ENCODE measurements around the gene MTM1. TPM values are rescaled to one million over a fixed set of nuclear protein-coding genes. Genes with fewer than 3 reads are reported as not detected.

The MTM1 gene
- polyA plus RNA-seq, 3 donors, result 6.5 to 23.4 (median 17.0) TPM

DNA sequence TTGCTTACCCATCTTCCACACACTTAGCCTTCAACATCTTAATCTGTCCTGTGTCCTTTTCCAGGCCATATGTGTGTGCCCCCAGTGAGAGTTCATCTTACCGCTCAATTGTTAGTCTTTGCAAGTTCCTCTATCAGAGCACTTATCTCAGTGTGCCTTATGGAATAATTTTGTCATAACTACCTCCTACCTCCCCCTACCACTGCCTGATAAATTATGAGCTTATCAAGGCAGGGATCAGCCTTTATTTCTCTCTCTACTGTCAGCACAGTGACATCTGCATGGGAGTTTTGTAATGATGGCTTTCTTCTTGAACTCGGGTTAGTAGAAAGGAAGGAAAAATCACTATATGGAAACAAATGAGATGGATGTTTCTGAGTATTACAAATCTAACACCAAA, 53.2 kb downstream of the MTM1 start:
- Mint-ChIP-seq H3K27me3 (ENCODE audit: low read depth in 3 of 3) (peaks cover 0 to 9% (median 0%) of the 10 kb centered on the region in 3 donors), H3K9me3 (peaks cover 0 to 2% (median 0%) of the 10 kb centered on the region in 7 donors), H3K4me1 (peaks cover 3% of the 10 kb centered on the region), H3K4me3 (no peak overlapping the region), H3K36me3 (peaks cover 47 to 68% of the 10 kb centered on the region in 2 donors), H3K27ac (peak overlapping the region in 1 of 7 donors; percentile 12)
- no peak overlapping the region for H3K4me3 ChIP-seq (replicated peaks in 1 of 3; ENCODE audit: low read depth in 2 of 3, low read length in 3 of 3)
- H3K9me3 ChIP-seq (replicated peaks in 1 of 2; ENCODE audit: control insufficient read depth in 1 of 2, insufficient read depth in 1 of 2, low read length in 2 of 2), result no peaks in the 10 kb centered on the region
- DNase-seq, result no peak
- H3K4me1 ChIP-seq (ENCODE audit: control insufficient read depth in 1 of 2, insufficient read depth in 2 of 2, low read length in 2 of 2), result no peaks in the 10 kb centered on the region
- H4K20me1 ChIP-seq (ENCODE audit: insufficient read depth, low read length), result peaks cover 5% of the 10 kb centered on the region
- H3K9ac ChIP-seq (ENCODE audit: insufficient read depth, low read length, poor library complexity, severe bottlenecking), result no peak overlapping the region
- TF ChIP-seq, protein P1, sequence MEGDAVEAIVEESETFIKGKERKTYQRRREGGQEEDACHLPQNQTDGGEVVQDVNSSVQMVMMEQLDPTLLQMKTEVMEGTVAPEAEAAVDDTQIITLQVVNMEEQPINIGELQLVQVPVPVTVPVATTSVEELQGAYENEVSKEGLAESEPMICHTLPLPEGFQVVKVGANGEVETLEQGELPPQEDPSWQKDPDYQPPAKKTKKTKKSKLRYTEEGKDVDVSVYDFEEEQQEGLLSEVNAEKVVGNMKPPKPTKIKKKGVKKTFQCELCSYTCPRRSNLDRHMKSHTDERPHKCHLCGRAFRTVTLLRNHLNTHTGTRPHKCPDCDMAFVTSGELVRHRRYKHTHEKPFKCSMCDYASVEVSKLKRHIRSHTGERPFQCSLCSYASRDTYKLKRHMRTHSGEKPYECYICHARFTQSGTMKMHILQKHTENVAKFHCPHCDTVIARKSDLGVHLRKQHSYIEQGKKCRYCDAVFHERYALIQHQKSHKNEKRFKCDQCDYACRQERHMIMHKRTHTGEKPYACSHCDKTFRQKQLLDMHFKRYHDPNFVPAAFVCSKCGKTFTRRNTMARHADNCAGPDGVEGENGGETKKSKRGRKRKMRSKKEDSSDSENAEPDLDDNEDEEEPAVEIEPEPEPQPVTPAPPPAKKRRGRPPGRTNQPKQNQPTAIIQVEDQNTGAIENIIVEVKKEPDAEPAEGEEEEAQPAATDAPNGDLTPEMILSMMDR (IDR thresholded peaks at IDR 0.05), result no peak
- intact Hi-C loops (cut with micrococcal nuclease), result no loop called here
- H3K27ac ChIP-seq (ENCODE audit: low read depth in 1 of 2, low read length in 2 of 2), result no peak overlapping the region
- H3K79me2 ChIP-seq (ENCODE audit: insufficient read depth, low read length), result no peaks in the 10 kb centered on the region
- H3K27me3 ChIP-seq (ENCODE audit: control insufficient read depth in 2 of 2, insufficient read depth in 2 of 2, low read length in 2 of 2), result no peaks in the 10 kb centered on the region
- no peak overlapping the region for H2AFZ ChIP-seq (ENCODE audit: insufficient read depth, low read depth, low read length, poor library complexity, severe bottlenecking)
- peaks cover 51 to 87% of the 10 kb centered on the region in 2 donors for H3K36me3 ChIP-seq (replicated peaks in 1 of 2; ENCODE audit: control insufficient read depth in 1 of 2, insufficient read depth in 2 of 2, low read length in 2 of 2)
- H3K4me2 ChIP-seq (replicated peaks; ENCODE audit: extremely low read depth, low read length, poor library complexity, severe bottlenecking), result no peak overlapping the region
- no CpG with 5 or more reads among the region's 2 CpGs for WGBS (ENCODE audit: insufficient coverage)

DNA sequence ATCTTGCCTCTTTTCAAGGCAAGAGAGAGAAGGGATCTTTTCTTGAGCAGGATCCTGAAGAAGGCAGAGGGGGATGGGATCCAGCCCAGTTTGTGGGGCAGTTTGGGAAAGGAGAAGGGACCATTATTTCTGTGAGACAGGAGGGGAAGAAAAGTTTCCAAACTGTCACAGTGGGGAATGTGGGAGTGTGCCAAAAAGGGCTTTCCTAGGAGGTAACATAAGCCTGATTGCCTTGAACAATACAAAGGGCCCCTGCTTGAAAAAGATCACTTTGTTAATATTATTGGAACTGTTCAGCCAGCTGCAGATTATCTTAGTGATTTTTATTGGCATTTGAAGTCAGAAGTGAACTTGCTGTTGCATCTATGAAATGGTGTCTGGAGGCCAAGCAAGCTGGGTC, 55.2 kb downstream of the MTM1 start:
- no peak overlapping the region for H2AFZ ChIP-seq (ENCODE audit: insufficient read depth, low read depth, low read length, poor library complexity, severe bottlenecking)
- TF ChIP-seq, protein P1 (IDR thresholded peaks at IDR 0.05), result no peak
- H3K9ac ChIP-seq (ENCODE audit: insufficient read depth, low read length, poor library complexity, severe bottlenecking), result no peak overlapping the region
- H3K4me2 ChIP-seq (replicated peaks; ENCODE audit: extremely low read depth, low read length, poor library complexity, severe bottlenecking), result no peak overlapping the region
- H3K4me3 ChIP-seq (replicated peaks in 1 of 3; ENCODE audit: low read depth in 2 of 3, low read length in 3 of 3), result no peak overlapping the region
- no peaks in the 10 kb centered on the region for H3K9me3 ChIP-seq (replicated peaks in 1 of 2; ENCODE audit: control insufficient read depth in 1 of 2, insufficient read depth in 1 of 2, low read length in 2 of 2)
- Mint-ChIP-seq H3K27ac (peak overlapping the region in 2 of 7 donors; percentile 5 to 72), H3K4me3 (no peak overlapping the region), H3K36me3 (peaks cover 54 to 73% of the 10 kb centered on the region in 2 donors), H3K27me3 (ENCODE audit: low read depth in 3 of 3) (peaks cover 0 to 9% (median 0%) of the 10 kb centered on the region in 3 donors), H3K9me3 (no peaks in the 10 kb centered on the region), H3K4me1 (peaks cover 3% of the 10 kb centered on the region)
- peaks cover 11% of the 10 kb centered on the region for H4K20me1 ChIP-seq (ENCODE audit: insufficient read depth, low read length)
- DNase-seq, result no peak
- peaks cover 55 to 96% of the 10 kb centered on the region in 2 donors for H3K36me3 ChIP-seq (replicated peaks in 1 of 2; ENCODE audit: control insufficient read depth in 1 of 2, insufficient read depth in 2 of 2, low read length in 2 of 2)
- intact Hi-C loops (cut with micrococcal nuclease), result no loop called here
- no peaks in the 10 kb centered on the region for H3K4me1 ChIP-seq (ENCODE audit: control insufficient read depth in 1 of 2, insufficient read depth in 2 of 2, low read length in 2 of 2)
- no peak overlapping the region for H3K27ac ChIP-seq (ENCODE audit: low read depth in 1 of 2, low read length in 2 of 2)
- H3K79me2 ChIP-seq (ENCODE audit: insufficient read depth, low read length), result no peaks in the 10 kb centered on the region
- H3K27me3 ChIP-seq (ENCODE audit: control insufficient read depth in 2 of 2, insufficient read depth in 2 of 2, low read length in 2 of 2), result no peaks in the 10 kb centered on the region

All from CD14-positive monocyte (primary cell).